ENCODE measurements around the gene NGB. TPM values are rescaled to one million over a fixed set of nuclear protein-coding genes. Genes with fewer than 3 reads are reported as not detected.

NGB gene
- total RNA-seq, 1 donor from 2014 or later: not detected

DNA sequence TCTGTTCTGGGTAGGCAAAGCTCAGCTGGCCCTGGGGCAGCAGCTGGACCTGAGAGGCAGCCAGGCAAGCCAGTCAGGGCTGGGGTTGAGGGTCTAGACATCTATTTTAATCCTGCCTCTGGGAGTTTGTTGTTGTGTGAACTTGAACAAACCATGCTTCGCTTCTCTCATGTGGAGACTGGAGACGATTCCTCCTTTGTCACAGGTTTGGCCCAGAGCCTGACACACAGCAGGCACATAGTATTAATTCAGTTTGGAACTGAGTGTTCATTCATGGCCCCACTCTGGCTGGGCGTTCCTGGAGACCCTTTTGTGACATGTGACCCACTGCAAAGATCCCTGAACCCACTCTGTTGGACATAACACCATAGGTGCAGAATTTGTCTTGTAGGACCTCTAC lies 39.3 kb downstream of the NGB start:
- H3K36me3 Mint-ChIP-seq: no peaks in the 10 kb centered on the region
- TF ChIP-seq CTCF (conservative IDR thresholded peaks at IDR 0.05): no peak
- no peaks in the 10 kb centered on the region for H3K4me1 Mint-ChIP-seq (ENCODE audit: unreplicated experiment)
- peaks cover 3% of the 10 kb centered on the region for H3K9me3 Mint-ChIP-seq
- DNase-seq (ENCODE audit: extremely low spot score, unreplicated experiment): no peak
- peaks cover 5% of the 10 kb centered on the region for H3K27me3 Mint-ChIP-seq
- no peak overlapping the region for H3K4me3 Mint-ChIP-seq
- no peak overlapping the region for H3K27ac Mint-ChIP-seq

DNA sequence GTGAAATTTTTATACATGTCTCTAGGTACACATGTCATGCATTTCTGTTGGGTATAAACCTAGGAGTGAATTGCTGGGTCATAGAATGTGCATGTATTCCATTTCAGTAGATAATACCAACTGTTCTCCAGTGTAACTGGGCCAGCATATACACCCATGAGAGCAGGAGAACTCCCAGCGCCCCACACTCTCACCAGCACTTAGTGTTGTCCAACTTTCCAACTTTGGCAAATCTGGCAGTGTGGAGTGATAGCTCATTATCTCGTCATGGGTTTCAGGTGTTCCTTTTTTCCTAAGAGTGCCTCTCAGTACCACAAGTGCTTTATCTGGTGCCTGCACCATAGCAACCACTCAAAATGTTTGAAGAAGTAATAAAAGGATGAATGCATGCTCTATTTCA lies 40.1 kb downstream of the NGB start:
- H3K4me3 Mint-ChIP-seq: no peak overlapping the region
- H3K27ac Mint-ChIP-seq: no peak overlapping the region
- no peak for DNase-seq (ENCODE audit: extremely low spot score, unreplicated experiment)
- peaks cover 6% of the 10 kb centered on the region for H3K27me3 Mint-ChIP-seq
- no peak for TF ChIP-seq CTCF (conservative IDR thresholded peaks at IDR 0.05)
- peaks cover 3% of the 10 kb centered on the region for H3K9me3 Mint-ChIP-seq
- no peaks in the 10 kb centered on the region for H3K4me1 Mint-ChIP-seq (ENCODE audit: unreplicated experiment)
- no peaks in the 10 kb centered on the region for H3K36me3 Mint-ChIP-seq

DNA sequence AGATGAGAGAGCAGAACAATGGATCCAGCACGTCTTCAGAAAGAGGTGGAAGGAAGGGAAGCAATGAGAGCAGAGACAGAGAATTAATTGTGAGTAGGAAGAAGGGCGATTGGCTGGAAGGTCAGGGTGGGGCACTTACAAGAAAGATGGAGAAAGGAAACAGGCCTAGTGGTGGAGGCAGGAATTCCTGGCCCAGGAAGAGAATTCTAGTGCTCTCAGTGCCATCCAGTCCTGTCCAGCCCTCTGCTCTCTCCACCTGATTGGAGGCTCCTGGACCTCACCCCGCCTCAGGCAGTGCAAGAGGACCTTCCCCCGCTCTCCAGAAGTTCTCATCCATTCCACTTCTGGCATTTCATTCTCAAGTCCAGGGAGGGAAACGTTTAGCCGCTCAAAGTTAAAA lies 43.0 kb downstream of the NGB start:
- H3K4me3 Mint-ChIP-seq: no peak overlapping the region
- H3K27ac Mint-ChIP-seq: no peak overlapping the region
- H3K36me3 Mint-ChIP-seq: no peaks in the 10 kb centered on the region
- no peaks in the 10 kb centered on the region for H3K4me1 Mint-ChIP-seq (ENCODE audit: unreplicated experiment)
- TF ChIP-seq CTCF (conservative IDR thresholded peaks at IDR 0.05): no peak
- peaks cover 15% of the 10 kb centered on the region for H3K27me3 Mint-ChIP-seq
- peaks cover 3% of the 10 kb centered on the region for H3K9me3 Mint-ChIP-seq
- no peak for DNase-seq (ENCODE audit: extremely low spot score, unreplicated experiment)

DNA sequence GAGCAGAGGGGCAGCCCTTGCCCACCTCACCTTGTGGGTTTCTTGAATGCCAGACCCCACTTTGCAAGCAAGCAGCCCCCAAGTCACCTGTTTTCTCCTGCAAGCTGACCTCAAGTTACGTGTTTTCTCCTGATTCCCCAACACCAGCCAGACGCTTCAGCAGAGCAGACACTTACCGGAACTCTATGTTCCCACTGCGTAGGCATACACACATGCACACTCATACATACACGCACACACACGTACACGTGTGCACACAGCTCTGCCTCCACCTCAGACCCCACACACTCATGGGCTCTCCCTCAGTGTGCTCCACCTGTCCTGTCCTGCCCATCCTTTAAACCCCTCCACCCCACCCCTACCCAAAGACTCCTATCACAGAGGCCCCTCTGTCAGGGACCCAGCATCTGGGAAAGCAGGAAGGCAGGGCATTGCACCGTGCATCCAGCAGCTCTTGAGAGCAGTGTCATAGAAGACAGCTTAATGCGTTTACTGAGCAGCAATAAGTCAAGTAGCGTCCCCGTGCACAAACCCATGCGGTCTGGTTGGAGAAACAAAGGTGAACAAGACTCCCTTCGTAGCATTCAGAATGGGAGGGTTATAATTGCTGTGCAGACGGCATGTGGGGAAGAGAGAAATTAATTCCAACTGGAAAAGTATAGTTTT lies 45.0 kb downstream of the NGB start:
- peaks cover 26% of the 10 kb centered on the region for H3K27me3 Mint-ChIP-seq
- DNase-seq (ENCODE audit: extremely low spot score, unreplicated experiment): no peak
- no peaks in the 10 kb centered on the region for H3K36me3 Mint-ChIP-seq
- no peak overlapping the region for H3K4me3 Mint-ChIP-seq
- no peak overlapping the region for H3K27ac Mint-ChIP-seq
- no peak for TF ChIP-seq CTCF (conservative IDR thresholded peaks at IDR 0.05)
- peaks cover 3% of the 10 kb centered on the region for H3K9me3 Mint-ChIP-seq
- peaks cover 4% of the 10 kb centered on the region for H3K4me1 Mint-ChIP-seq (ENCODE audit: unreplicated experiment)

DNA sequence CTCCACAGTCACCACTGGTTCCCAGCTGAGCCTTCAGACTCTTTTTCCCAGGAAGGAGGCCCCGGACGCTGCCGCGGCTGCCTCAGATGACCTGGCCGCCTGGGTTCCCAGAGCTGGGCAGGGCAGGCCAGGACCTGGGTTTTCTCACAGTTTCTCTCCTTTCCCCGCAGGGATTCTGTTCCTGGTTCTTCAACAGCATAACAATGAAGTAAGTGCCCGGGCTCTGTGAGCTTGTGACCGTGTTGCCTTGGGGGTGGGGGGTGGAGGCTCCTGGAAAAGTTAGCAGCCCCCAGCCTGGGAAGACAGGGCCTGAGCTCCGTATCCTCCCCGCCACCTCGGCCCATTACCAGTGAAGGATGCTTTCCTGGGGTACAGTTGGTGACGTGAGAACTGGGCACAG lies 45.8 kb downstream of the NGB start:
- Mint-ChIP-seq H3K27ac (no peak overlapping the region), H3K4me3 (no peak overlapping the region), H3K4me1 (ENCODE audit: unreplicated experiment) (peaks cover 4% of the 10 kb centered on the region), H3K9me3 (peaks cover 1% of the 10 kb centered on the region), H3K27me3 (peaks cover 29% of the 10 kb centered on the region), H3K36me3 (no peaks in the 10 kb centered on the region)
- no peak for DNase-seq (ENCODE audit: extremely low spot score, unreplicated experiment)
- no peak for TF ChIP-seq CTCF (conservative IDR thresholded peaks at IDR 0.05)

DNA sequence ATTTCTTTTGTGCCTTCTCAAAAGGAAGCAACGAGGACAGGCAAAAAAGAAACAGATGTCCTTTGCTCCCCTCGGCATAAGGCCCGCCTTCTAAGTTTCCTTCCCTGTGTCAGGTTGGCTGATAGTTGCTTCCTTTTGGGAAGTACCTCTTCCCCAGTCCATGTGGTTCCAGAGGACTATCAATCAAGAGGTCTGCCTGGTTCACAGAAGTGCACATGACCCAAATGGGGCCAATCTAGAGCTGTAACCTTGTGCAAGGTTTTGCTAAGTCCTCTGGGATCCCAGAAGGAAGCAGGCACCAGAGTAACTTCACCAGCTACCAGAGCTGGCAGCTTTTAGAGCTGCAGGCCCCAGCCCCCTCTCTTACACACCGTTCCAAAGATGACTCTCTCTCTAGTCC lies 46.8 kb downstream of the NGB start:
- TF ChIP-seq CTCF (conservative IDR thresholded peaks at IDR 0.05): no peak
- H3K27ac Mint-ChIP-seq: no peak overlapping the region
- H3K27me3 Mint-ChIP-seq: peaks cover 33% of the 10 kb centered on the region
- DNase-seq (ENCODE audit: extremely low spot score, unreplicated experiment): no peak
- no peaks in the 10 kb centered on the region for H3K36me3 Mint-ChIP-seq
- peaks cover 4% of the 10 kb centered on the region for H3K4me1 Mint-ChIP-seq (ENCODE audit: unreplicated experiment)
- H3K9me3 Mint-ChIP-seq: no peaks in the 10 kb centered on the region
- no peak overlapping the region for H3K4me3 Mint-ChIP-seq

Data from type B pancreatic cell (in vitro differentiated cells).